ENCODE measurements around the gene FBLN2. TPM values are rescaled to one million over a fixed set of nuclear protein-coding genes. Genes with fewer than 3 reads are reported as not detected.

The FBLN2 gene
- polyA plus RNA-seq, 1 of the 3 experiments (the other 2 are of a cell fraction), result 5.2 TPM

- DNase-seq, result no peak
- no peaks in the 10 kb centered on the region for H3K9me3 ChIP-seq
- ChIA-PET POLR2A (no interaction called here), CTCF (interaction anchor here (1.8 kb wide), 1 partner anchor 198 kb away, joined by 7 read pairs; the partner anchor contains the start of gene WNT7A)
- no peak overlapping the region for H3K9ac ChIP-seq
- H3K9me2 ChIP-seq, result no peaks in the 10 kb centered on the region
- H3K36me3 ChIP-seq (replicated peaks in 1 of 2; ENCODE audit: control insufficient read depth in 1 of 2, insufficient read depth in 2 of 2, low read length in 1 of 2), result no peaks in the 10 kb centered on the region
- H3F3A ChIP-seq (replicated peaks; ENCODE audit: insufficient read depth), result no peaks in the 10 kb centered on the region
- H2AFZ ChIP-seq (ENCODE audit: low read depth), result no peak overlapping the region
- no peaks in the 10 kb centered on the region for H3K79me2 ChIP-seq (ENCODE audit: insufficient read depth)
- 70% methylated on average over 17 of the region's 17 CpGs for WGBS (ENCODE audit: low lambda C conversion rate)
- H3K27ac ChIP-seq (ENCODE audit: low read depth in 2 of 2, low read length in 1 of 2), result no peak overlapping the region
- no peak overlapping the region for H3K4me3 ChIP-seq (ENCODE audit: low read depth in 2 of 2, low read length in 1 of 2)
- TF ChIP-seq JUND (IDR thresholded peaks at IDR 0.05) (no peak), POLR2AphosphoS5 (IDR thresholded peaks at IDR 0.05; ENCODE audit: low read depth, low read length) (no peak), NFIC (IDR thresholded peaks at IDR 0.05; ENCODE audit: borderline replicate concordance) (no peak), ELF1 (IDR thresholded peaks at IDR 0.05) (no peak), GABPA (IDR thresholded peaks at IDR 0.05; ENCODE audit: low read depth) (no peak), USF2 (IDR thresholded peaks at IDR 0.05; ENCODE audit: borderline replicate concordance, low read depth, low read length) (no peak), NRF1 (IDR thresholded peaks at IDR 0.05; ENCODE audit: low read depth, low read length) (no peak), MAX (IDR thresholded peaks at IDR 0.05; ENCODE audit: low read depth) (no peak), SMC3 (IDR thresholded peaks at IDR 0.05; ENCODE audit: low read depth, low read length) (no peak), RAD21 (IDR thresholded peaks at IDR 0.05; ENCODE audit: low read length) (no peak), TEAD4 (IDR thresholded peaks at IDR 0.05; ENCODE audit: borderline replicate concordance, insufficient read depth) (no peak), CHD2 (IDR thresholded peaks at IDR 0.05; ENCODE audit: low read length, partially characterized antibody) (no peak), REST (IDR thresholded peaks at IDR 0.05; ENCODE audit: low read depth, low read length) (no peak), GATA2 (CRISPR knock-in tag; IDR thresholded peaks at IDR 0.05) (no peak), RFX5 (IDR thresholded peaks at IDR 0.05; ENCODE audit: low read length) (no peak), MEF2A (IDR thresholded peaks at IDR 0.05; ENCODE audit: borderline replicate concordance, low read depth) (no peak), PBX3 (IDR thresholded peaks at IDR 0.05) (no peak), USF1 (IDR thresholded peaks at IDR 0.05; ENCODE audit: borderline replicate concordance, low read depth) (no peak), SIN3A (IDR thresholded peaks at IDR 0.05; ENCODE audit: borderline replicate concordance, low read depth, low read length) (no peak), ZBTB33 (IDR thresholded peaks at IDR 0.05; ENCODE audit: borderline replicate concordance, low read depth) (no peak)
- H3K4me1 ChIP-seq (ENCODE audit: control insufficient read depth in 1 of 2, insufficient read depth in 2 of 2, low read depth in 1 of 2, low read length in 1 of 2), result no peaks in the 10 kb centered on the region; a peak in 1 of 4 replicates
- no peak overlapping the region for H3K4me2 ChIP-seq
- no peaks in the 10 kb centered on the region for H4K20me1 ChIP-seq (ENCODE audit: insufficient read depth)
- no peaks in the 10 kb centered on the region for H3K27me3 ChIP-seq (ENCODE audit: insufficient read depth)
These were observed 133.0 kb downstream of the FBLN2 start for GRCh38 chr3:13681931-13682330.

Data from SK-N-SH (cell line).